H1 (cell line): ENCODE results near the gene SPEF2.

ENCODE experiments used
- EZH2 ChIP-seq: fragments of 200-600 bp; sonication (generic); IDR thresholded peaks from 2 replicates; pipeline ENCODE4 v1.7.1; 2012; ENCODE audit warnings: low read depth, mild to moderate bottlenecking, moderate library complexity, low read length, inconsistent platforms; ENCODE audit not compliant: severe bottlenecking
- MAFK ChIP-seq: IDR thresholded peaks from 2 replicates; pipeline ENCODE4 v1.6.1; 2012; ENCODE audit warnings: low read depth, mild to moderate bottlenecking, improper control_type of control experiment, low read length
- POLR2A ChIP-seq, 2 experiments: IDR thresholded peaks; 1 replicate in 1 of 2; 2 replicates in 1 of 2; pipeline ENCODE4 v1.6.1; 2011; ENCODE audit warnings: low read depth in 2 of 2, low read length in 2 of 2, mild to moderate bottlenecking in 2 of 2; ENCODE audit errors: control extremely low read depth in 1 of 2
- POLR2AphosphoS5 ChIP-seq: IDR thresholded peaks from 2 replicates; pipeline ENCODE4 v1.6.1; 2011; ENCODE audit warnings: low read depth, low read length
- SIN3A ChIP-seq, 2 experiments: IDR thresholded peaks in 1 of 2; conservative IDR thresholded peaks in 1 of 2; 2 replicates each; pipeline ENCODE4 v1.6.1; 2011 to 2012; ENCODE audit warnings: low read length in 2 of 2, improper control_type of control experiment in 1 of 2, low read depth in 1 of 2, mild to moderate bottlenecking in 1 of 2
- TBP ChIP-seq: IDR thresholded peaks from 2 replicates; pipeline ENCODE4 v1.6.1; 2011; ENCODE audit warnings: low read depth, low read length, improper control_type of control experiment
- TF ChIP-seq, protein P1 (sequence below), 3 experiments: IDR thresholded peaks; 1 replicate in 2 of 3; 2 replicates in 1 of 3; pipeline versions ENCODE4 v1.5.1 to v1.6.1; 2011; ENCODE audit warnings: low read length in 3 of 3, mild to moderate bottlenecking in 3 of 3, inconsistent platforms in 2 of 3, low read depth in 1 of 3, moderate library complexity in 1 of 3; ENCODE audit not compliant: insufficient read depth in 1 of 3; ENCODE audit errors: control extremely low read depth in 1 of 3

DNA sequence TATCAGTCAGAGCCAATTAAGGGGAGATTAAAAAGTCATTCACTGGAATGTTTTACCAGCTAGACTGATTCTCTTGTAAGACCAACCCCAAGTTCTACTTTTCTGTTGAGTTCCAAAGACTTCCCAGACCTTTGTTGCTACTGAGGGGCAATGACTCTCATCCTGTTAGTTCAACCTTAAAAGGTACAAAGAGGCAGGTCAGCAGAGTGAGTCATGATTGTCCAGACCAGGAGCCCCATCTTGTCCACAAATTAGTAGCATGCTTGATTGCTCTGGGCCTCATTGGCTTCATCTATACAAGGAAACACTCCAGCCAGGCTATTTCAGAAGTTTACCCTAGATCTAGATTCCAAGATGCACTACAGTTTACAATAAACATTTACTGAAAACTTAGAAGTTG is 159.1 kb downstream of the SPEF2 start:
- TF ChIP-seq, protein P1, sequence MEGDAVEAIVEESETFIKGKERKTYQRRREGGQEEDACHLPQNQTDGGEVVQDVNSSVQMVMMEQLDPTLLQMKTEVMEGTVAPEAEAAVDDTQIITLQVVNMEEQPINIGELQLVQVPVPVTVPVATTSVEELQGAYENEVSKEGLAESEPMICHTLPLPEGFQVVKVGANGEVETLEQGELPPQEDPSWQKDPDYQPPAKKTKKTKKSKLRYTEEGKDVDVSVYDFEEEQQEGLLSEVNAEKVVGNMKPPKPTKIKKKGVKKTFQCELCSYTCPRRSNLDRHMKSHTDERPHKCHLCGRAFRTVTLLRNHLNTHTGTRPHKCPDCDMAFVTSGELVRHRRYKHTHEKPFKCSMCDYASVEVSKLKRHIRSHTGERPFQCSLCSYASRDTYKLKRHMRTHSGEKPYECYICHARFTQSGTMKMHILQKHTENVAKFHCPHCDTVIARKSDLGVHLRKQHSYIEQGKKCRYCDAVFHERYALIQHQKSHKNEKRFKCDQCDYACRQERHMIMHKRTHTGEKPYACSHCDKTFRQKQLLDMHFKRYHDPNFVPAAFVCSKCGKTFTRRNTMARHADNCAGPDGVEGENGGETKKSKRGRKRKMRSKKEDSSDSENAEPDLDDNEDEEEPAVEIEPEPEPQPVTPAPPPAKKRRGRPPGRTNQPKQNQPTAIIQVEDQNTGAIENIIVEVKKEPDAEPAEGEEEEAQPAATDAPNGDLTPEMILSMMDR (IDR thresholded peaks at IDR 0.05; ENCODE audit: control extremely low read depth in 1 of 3, insufficient read depth in 1 of 3, low read depth in 1 of 3, low read length in 3 of 3) = no peak
- TF ChIP-seq POLR2AphosphoS5 (no peak), POLR2A (IDR thresholded peaks at IDR 0.05; ENCODE audit: control extremely low read depth in 1 of 2, low read depth in 2 of 2, low read length in 2 of 2) (no peak), MAFK (no peak), EZH2 (no peak), SIN3A (conservative IDR thresholded peaks at IDR 0.05 in 1 of 2, IDR thresholded peaks at IDR 0.05 in 1 of 2; ENCODE audit: low read depth in 1 of 2, low read length in 2 of 2) (no peak), TBP (no peak)
